Heart left ventricle (tissue), 13 donors: ENCODE results near the gene SCAF4.
"Not testable (repeated sequence)": the region's sequence is repeated elsewhere in the genome, so short reads cannot be mapped to it uniquely, and the experiment has no call there.

Source experiments
- CTCF ChIP-seq, 12 donors: fragments of 200-600 bp; sonication (generic) in 4 of 12; IDR thresholded peaks; one replicate each; pipeline versions ENCODE4 v1.5.0 to v1.8.0; 2018 to 2022; ENCODE audit warnings: antibody characterized with exemption in 12 of 12, mild to moderate bottlenecking in 5 of 12
- POLR2A ChIP-seq, 2 donors: fragments of 450-650 bp; IDR thresholded peaks; one replicate each; pipeline ENCODE4 v1.6.1; 2017; ENCODE audit warnings: antibody characterized with exemption in 2 of 2, mild to moderate bottlenecking in 2 of 2, moderate library complexity in 2 of 2
- donor health status: ischemic (EF 13 %, LVEDD 7.1; RV severe dilation, severe dysfunction).
- donor health status: DM: no; HTN: yes; CAD: no.
- donor health status: DM: no; HTN: no; CAD: no.
- donor health status: ischemic (EF 25% LVEDD 6.9; RV normal size, moderate dysfunction).
- donor health status: ischemic (EF 25% LVEDD 5.7; RV mildly dilated, moderate dysfunction).
- donor health status: ischemic (EF 35%, LVEDD 5.7; RV mildly dilated, moderate dysfunction).
- donor health status: nonischemic (EF 11% LVEDD 7.7; RV severe dilation, severe dysfunction).
- donor health status: DM: yes; HTN: yes; CAD: no.
- donor health status: PGD.
- donor health status: ischemic (EF 29% LVEDD 5.4; RV normal size, mild dysfunction).
- donor health status: nonischemic (EF 23%, LVEDD 6.1; RV moderate dilation, normal function).

- TF ChIP-seq CTCF, POLR2A (IDR thresholded peaks at IDR 0.05): not testable (repeated sequence)
These were observed 66.0 kb downstream of the SCAF4 start for GRCh38 chr21:31665869-31666268.
